ENCODE results near the gene C1orf74. TPM values are rescaled to one million over a fixed set of nuclear protein-coding genes. Genes with fewer than 3 reads are reported as not detected.

The C1orf74 gene
- total RNA-seq, 4 donors from 2014 or later = 1.5 to 3.0 (median 2.2) TPM

- Histone ChIP-seq H3K9me3 (no peaks in the 10 kb centered on the region), H3K36me3 (no peaks in the 10 kb centered on the region), H3K4me1 (no peaks in the 10 kb centered on the region), H3K27ac (no peak overlapping the region), H3K4me3 (no peak overlapping the region), H3K27me3 (no peaks in the 10 kb centered on the region)
- WGBS, 2 donors = 84 to 87% methylated on average over 4 of the region's 4 CpGs
- no peak for DNase-seq (ENCODE audit: low spot score in 2 of 2)
- TF ChIP-seq CTCF (IDR thresholded peaks at IDR 0.05) = no peak
- TF ChIP-seq EP300 (IDR thresholded peaks at IDR 0.05) = no peak
- TF ChIP-seq POLR2A (IDR thresholded peaks at IDR 0.05) = no peak
These were observed 29.5 kb upstream of the C1orf74 start for GRCh38 chr1:209813902-209814301.

GRCh38 chr1:209810783-209811182 is 26.4 kb upstream of the C1orf74 start:
- 88 to 94% methylated on average over 5 of the region's 5 CpGs for WGBS, 2 donors
- peaks cover 0 to 11% (median 3%) of the 10 kb centered on the region in 4 donors for H3K4me1 ChIP-seq

GRCh38 chr1:209809611-209810010 is 25.3 kb upstream of the C1orf74 start:
- DNase-seq (ENCODE audit: low spot score in 2 of 2) = no peak
- H3K4me1 ChIP-seq = peaks cover 0 to 11% (median 3%) of the 10 kb centered on the region in 4 donors
- H3K27ac ChIP-seq = no peak overlapping the region
- H3K9me3 ChIP-seq = no peaks in the 10 kb centered on the region
- no peaks in the 10 kb centered on the region for H3K36me3 ChIP-seq
- no peaks in the 10 kb centered on the region for H3K27me3 ChIP-seq
- no peak for TF ChIP-seq POLR2A (IDR thresholded peaks at IDR 0.05)
- TF ChIP-seq CTCF (IDR thresholded peaks at IDR 0.05) = no peak
- TF ChIP-seq EP300 (IDR thresholded peaks at IDR 0.05) = no peak
- 88 to 92% methylated on average over 4 of the region's 4 CpGs for WGBS, 2 donors
- no peak overlapping the region for H3K4me3 ChIP-seq

More at GRCh38 chr1:209810783-209811182, 26.4 kb upstream of the C1orf74 start:
- Histone ChIP-seq H3K9me3 (no peaks in the 10 kb centered on the region), H3K4me3 (no peak overlapping the region), H3K27me3 (no peaks in the 10 kb centered on the region), H3K27ac (no peak overlapping the region), H3K36me3 (no peaks in the 10 kb centered on the region)
- no peak for DNase-seq (ENCODE audit: low spot score in 2 of 2)
- no peak for TF ChIP-seq POLR2A (IDR thresholded peaks at IDR 0.05)
- no peak for TF ChIP-seq EP300 (IDR thresholded peaks at IDR 0.05)
- TF ChIP-seq CTCF (IDR thresholded peaks at IDR 0.05) = no peak

GRCh38 chr1:209808059-209808581 is 23.8 kb upstream of the C1orf74 start:
- Histone ChIP-seq H3K4me1 (peaks cover 0 to 11% (median 3%) of the 10 kb centered on the region in 4 donors), H3K9me3 (no peaks in the 10 kb centered on the region), H3K36me3 (no peaks in the 10 kb centered on the region), H3K4me3 (no peak overlapping the region), H3K27me3 (no peaks in the 10 kb centered on the region), H3K27ac (no peak overlapping the region)
- DNase-seq (ENCODE audit: low spot score in 2 of 2) = no peak
- TF ChIP-seq POLR2A (IDR thresholded peaks at IDR 0.05) (no peak), EP300 (IDR thresholded peaks at IDR 0.05) (no peak), CTCF (IDR thresholded peaks at IDR 0.05) (no peak)

GRCh38 chr1:209807509-209807908 is 23.1 kb upstream of the C1orf74 start:
- WGBS, 2 donors = 81 to 86% methylated on average over 4 of the region's 4 CpGs
- no peak overlapping the region for H3K4me3 ChIP-seq
- no peak for DNase-seq (ENCODE audit: low spot score in 2 of 2)
- peaks cover 0 to 11% (median 3%) of the 10 kb centered on the region in 4 donors for H3K4me1 ChIP-seq
- no peak overlapping the region for H3K27ac ChIP-seq
- TF ChIP-seq EP300 (IDR thresholded peaks at IDR 0.05) (no peak), POLR2A (IDR thresholded peaks at IDR 0.05) (no peak), CTCF (IDR thresholded peaks at IDR 0.05) (no peak)
- no peaks in the 10 kb centered on the region for H3K36me3 ChIP-seq
- H3K9me3 ChIP-seq = no peaks in the 10 kb centered on the region
- H3K27me3 ChIP-seq = no peaks in the 10 kb centered on the region
